HepG2 (cell line): ENCODE results near the gene PRMT5. TPM values are rescaled to one million over a fixed set of nuclear protein-coding genes. Genes with fewer than 3 reads are reported as not detected.

ENCODE experiments used
- ATAC-seq: fragments of 200-7000 bp; cut with Tn5 transposase; 3 replicates; pipeline ENCODE4 v1.9.1; 2020; ENCODE audit warnings: mild to moderate bottlenecking, moderate library complexity
- BruUV-seq: library from RNA; stranded (reverse); fragments of 400-500 nt; replicated peaks from 2 replicates; lab custom pipeline; 2021; lab: Mats Ljungman, UMichigan
- CTCF ChIA-PET: fragments of 300-600 bp; formaldehyde crosslinking; extraction: SDS; loops from one replicate; lab custom pipeline; 2021; ENCODE audit warnings: low total read pairs, inconsistent platforms, low intra/inter-chr PET ratio; lab: Yijun Ruan, JAX
- POLR2A ChIA-PET: fragments of 350-600 bp; sonication (Branson Sonifier 250); formaldehyde crosslinking; loops from one replicate; lab custom pipeline; 2020; ENCODE audit warnings: antibody characterized with exemption, inconsistent platforms; lab: Yijun Ruan, JAX
- DNase-seq: peaks from one replicate; pipeline ENCODE4 v3.0.0-alpha.2; 2015; ENCODE audit warnings: low spot score
- FAIRE-seq: peaks from 3 replicates; lab custom pipeline; 2011; peaks lifted over from hg19 to GRCh38; lab: Jason Lieb, UNC
- H2AFZ ChIP-seq: one replicate; pipeline ENCODE4 v1.6.1; 2011; ENCODE audit warnings: low read length, inconsistent platforms
- H3K27ac ChIP-seq: fragments of 300-600 bp; 3 replicates; pipeline ENCODE4 v1.8.0; 2011; ENCODE audit warnings: mixed run types, mild to moderate bottlenecking, mixed read lengths, low read length, inconsistent platforms; ENCODE audit not compliant: insufficient read depth; ENCODE audit errors: extremely low read length
- H3K27me3 ChIP-seq, 2 experiments: fragments of 200-600 bp in 1 of 2; 2 replicates in 1 of 2; 3 replicates in 1 of 2; pipeline versions ENCODE4 v1.6.0 to v1.8.0; 2011; ENCODE audit warnings: low read length in 2 of 2, mild to moderate bottlenecking in 2 of 2, moderate library complexity in 2 of 2, inconsistent platforms in 1 of 2; ENCODE audit not compliant: insufficient read depth in 2 of 2, control insufficient read depth in 1 of 2
- H3K36me3 ChIP-seq, 2 experiments: fragments of 200-600 bp in 1 of 2; replicated peaks in 1 of 2; 2 replicates in 1 of 2; 3 replicates in 1 of 2; pipeline versions ENCODE4 v1.5.1 to v1.8.0; 2011; ENCODE audit warnings: low read length in 2 of 2, inconsistent platforms in 1 of 2; ENCODE audit not compliant: insufficient read depth in 2 of 2, control insufficient read depth in 1 of 2
- H3K4me1 ChIP-seq: 2 replicates; pipeline ENCODE4 v1.5.1; 2012; ENCODE audit warnings: low read length, inconsistent platforms; ENCODE audit not compliant: insufficient read depth
- H3K4me2 ChIP-seq: 2 replicates; pipeline ENCODE4 v1.6.0; 2011; ENCODE audit warnings: low read depth, low read length, inconsistent platforms
- H3K4me3 ChIP-seq, 3 experiments: fragments of 200-600 bp in 1 of 3; sonication (generic), shearing (Covaris generic) in 1 of 3; replicated peaks in 1 of 3; 2 replicates each; pipeline ENCODE4 v1.5.1; 2011 to 2016; ENCODE audit warnings: low read length in 3 of 3, inconsistent platforms in 2 of 3, low read depth in 2 of 3, mild to moderate bottlenecking in 2 of 3, control low read depth in 1 of 3, mixed read lengths in 1 of 3; ENCODE audit not compliant: insufficient read depth in 1 of 3
- H3K79me2 ChIP-seq: one replicate; pipeline ENCODE4 v1.6.1; 2011; ENCODE audit warnings: low read length, inconsistent platforms; ENCODE audit not compliant: insufficient read depth
- H3K9ac ChIP-seq: 2 replicates; pipeline ENCODE4 v1.6.0; 2011; ENCODE audit warnings: mild to moderate bottlenecking, low read depth, low read length, inconsistent platforms; ENCODE audit not compliant: insufficient read depth
- H3K9me3 ChIP-seq: 2 replicates; pipeline ENCODE4 v1.5.1; 2012; ENCODE audit warnings: mild to moderate bottlenecking, low read length
- H4K20me1 ChIP-seq: 2 replicates; pipeline ENCODE4 v1.6.0; 2011; ENCODE audit warnings: inconsistent platforms, mild to moderate bottlenecking, low read length, moderate library complexity; ENCODE audit not compliant: insufficient read depth
- AGO2 ChIP-seq: fragments of 200-400 bp; formaldehyde crosslinking; optimal IDR thresholded peaks from 2 replicates; pipeline ENCODE3; 2017; ENCODE audit warnings: mild to moderate bottlenecking, low read depth, low read length, moderate library complexity
- BRCA1 ChIP-seq: sonication (generic); formaldehyde crosslinking; IDR thresholded peaks from 2 replicates; pipeline ENCODE4 v1.4.0; 2020; ENCODE audit warnings: missing genetic modification reagents
- DNMT3B ChIP-seq: conservative IDR thresholded peaks from 2 replicates; pipeline ENCODE4 v1.6.1; 2016; ENCODE audit warnings: missing biosample characterization, control low read depth
- FOSL2 ChIP-seq: sonication (generic); formaldehyde crosslinking; IDR thresholded peaks from 2 replicates; pipeline ENCODE4 v1.4.0; 2020; ENCODE audit warnings: missing genetic modification reagents
- GFI1 ChIP-seq: sonication (generic); formaldehyde crosslinking; IDR thresholded peaks from 2 replicates; pipeline ENCODE4 v1.5.0; 2020; ENCODE audit warnings: missing genetic modification reagents, mild to moderate bottlenecking, borderline replicate concordance
- IRF2 ChIP-seq: IDR thresholded peaks from 2 replicates; pipeline ENCODE4 v1.6.1; 2018; ENCODE audit warnings: missing genetic modification reagents, missing compliant biosample characterization
- JDP2 ChIP-seq: sonication (generic); formaldehyde crosslinking; IDR thresholded peaks from 2 replicates; pipeline ENCODE4 v1.8.1; 2022; ENCODE audit warnings: missing genetic modification reagents, borderline replicate concordance
- KDM6A ChIP-seq: IDR thresholded peaks from 2 replicates; pipeline ENCODE4 v1.6.1; 2016; ENCODE audit warnings: low read depth
- NCOA5 ChIP-seq: sonication (generic); formaldehyde crosslinking; IDR thresholded peaks from 2 replicates; pipeline ENCODE4 v1.4.0; 2020; ENCODE audit warnings: missing genetic modification reagents
- PHF5A ChIP-seq: IDR thresholded peaks from one replicate; pipeline ENCODE4 v1.6.1; 2018; ENCODE audit warnings: low read depth, missing genetic modification reagents; ENCODE audit not compliant: unreplicated experiment
- ZNF333 ChIP-seq: sonication (generic); formaldehyde crosslinking; IDR thresholded peaks from 2 replicates; pipeline ENCODE4 v1.4.0; 2020; ENCODE audit warnings: mild to moderate bottlenecking, missing genetic modification reagents, borderline replicate concordance
- ZNF543 ChIP-seq: sonication (generic); formaldehyde crosslinking; IDR thresholded peaks from 2 replicates; pipeline ENCODE4 v1.4.0; 2020; ENCODE audit warnings: mild to moderate bottlenecking, missing genetic modification reagents
- ZNF546 ChIP-seq: sonication (generic); formaldehyde crosslinking; conservative IDR thresholded peaks from 2 replicates; pipeline ENCODE4 v1.8.1; 2023; ENCODE audit warnings: mild to moderate bottlenecking, missing genetic modification reagents
- ZNF564 ChIP-seq: sonication (generic); formaldehyde crosslinking; IDR thresholded peaks from 2 replicates; pipeline ENCODE4 v1.8.1; 2023; ENCODE audit warnings: mild to moderate bottlenecking, missing genetic modification reagents
- ZNF589 ChIP-seq: sonication (generic); formaldehyde crosslinking; conservative IDR thresholded peaks from 2 replicates; pipeline ENCODE4 v1.8.0; 2022; ENCODE audit warnings: mild to moderate bottlenecking, moderate library complexity, missing genetic modification reagents
- ZNF7 ChIP-seq: IDR thresholded peaks from 2 replicates; pipeline ENCODE4 v1.6.1; 2016; ENCODE audit warnings: missing biosample characterization, missing genetic modification reagents
- WGBS: methylation state at CpG from one replicate; pipeline ENCODE4 v1.1.6; 2017; ENCODE audit warnings: low lambda C conversion rate; 5-methylcytosine and 5-hydroxymethylcytosine counted together
- in situ Hi-C: cut with HindIII; loops from 2 replicates; pipeline ENCODE4 v1.10.0; 2017; ENCODE audit warnings: low pct_unique_long_range_greater_than_20kb; ENCODE audit not compliant: extremely low pct_ligation_motif_present
- intact Hi-C: fragments of 100-400 bp; cut with micrococcal nuclease; formaldehyde crosslinking; loops from one replicate; pipeline ENCODE4 v1.10.0; 2022; ENCODE audit not compliant: unreplicated experiment
- polyA plus RNA-seq, 8 experiments: library from polyadenylated mRNA; depleted of rRNA in 3 of 8; stranded (reverse) in 7 of 8; unstranded in 1 of 8; fragments of >200 nt; fragmentation: Illumina TruSeq in 4 of 8; extraction: Trizol in 4 of 8; gene quantifications; 2 replicates each; pipeline versions ENCODE4 v1.2.1 to v1.2.3, GENCODE V29; 2011 to 2016; ENCODE audit warnings: low read depth in 4 of 8, missing spikeins in 1 of 8, mixed read lengths in 1 of 8; ENCODE audit not compliant: insufficient read depth in 1 of 8
- total RNA-seq, 5 experiments: library from RNA; depleted of rRNA; stranded (reverse); fragments of >200 nt; fragmentation: Illumina TruSeq; extraction: Trizol; gene quantifications; 2 replicates each; pipeline ENCODE4 v1.2.3, GENCODE V29; 2016; ENCODE audit warnings: low read depth in 1 of 5
- TF ChIP-seq, protein P1 (sequence below): sonication (generic); formaldehyde crosslinking; IDR thresholded peaks from 2 replicates; pipeline ENCODE4 v1.4.0; 2020; ENCODE audit warnings: mild to moderate bottlenecking, missing genetic modification reagents
- TF ChIP-seq, protein P2 (sequence below): sonication (generic); formaldehyde crosslinking; IDR thresholded peaks from 2 replicates; pipeline ENCODE4 v1.5.0; 2020; ENCODE audit warnings: missing genetic modification reagents, mild to moderate bottlenecking, borderline replicate concordance
- TF ChIP-seq, protein P3 (sequence below): sonication (generic); formaldehyde crosslinking; IDR thresholded peaks from 2 replicates; pipeline ENCODE4 v1.5.1; 2020; ENCODE audit warnings: missing genetic modification reagents, mild to moderate bottlenecking, borderline replicate concordance
- TF ChIP-seq, protein P4 (sequence below): sonication (generic); formaldehyde crosslinking; IDR thresholded peaks from 2 replicates; pipeline ENCODE4 v1.8.1; 2023; ENCODE audit warnings: mild to moderate bottlenecking, moderate library complexity, missing genetic modification reagents

Gene PRMT5
- total and polyA plus RNA-seq, 2 of the 13 experiments (the other 11 are each of a cell fraction or from before 2014, with no cell fraction given), result 210 to 354 TPM

DNA sequence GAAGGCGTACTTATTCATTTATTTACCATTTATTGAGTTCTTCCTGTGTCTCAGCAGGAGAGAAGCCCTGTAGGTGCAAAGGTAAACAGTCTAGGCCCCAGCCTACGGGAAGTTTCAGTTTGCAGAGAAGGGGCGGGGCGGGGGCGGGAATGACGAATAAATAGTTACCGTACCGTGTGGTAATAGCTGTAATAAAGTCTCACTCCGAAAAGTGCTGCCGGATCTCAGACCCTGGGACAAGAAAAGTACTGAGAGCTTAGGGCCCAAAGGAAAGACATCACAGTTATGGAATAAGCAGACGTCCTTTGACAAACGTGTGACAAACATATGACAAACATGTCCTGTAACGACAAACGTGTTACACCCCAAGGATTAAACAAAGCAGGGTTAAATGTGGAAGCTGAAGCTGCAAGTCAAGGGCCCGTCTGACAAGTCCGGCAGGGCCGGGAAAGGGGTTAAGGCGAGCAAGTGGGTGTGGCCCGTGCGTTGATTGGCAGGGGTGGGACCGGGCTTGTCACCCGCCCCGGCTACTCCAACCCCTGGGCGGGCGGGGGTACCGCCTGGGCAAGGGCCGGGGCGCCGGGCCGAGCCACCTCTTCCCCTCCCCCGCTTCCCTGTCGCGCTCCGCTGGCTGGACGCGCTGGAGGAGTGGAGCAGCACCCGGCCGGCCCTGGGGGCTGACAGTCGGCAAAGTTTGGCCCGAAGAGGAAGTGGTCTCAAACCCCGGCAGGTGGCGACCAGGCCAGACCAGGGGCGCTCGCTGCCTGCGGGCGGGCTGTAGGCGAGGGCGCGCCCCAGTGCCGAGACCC is 57.7 kb downstream of the PRMT5 start, which contains the start of gene LRP10:
Gene LRP10 (plus strand): TSS at position 517 of the 809 bp plus-strand sequence. CDS start 564 bp downstream, outside the sequence.
- CTCF ChIA-PET, result interaction anchor here (0.7 to 3.1 kb wide), 5 partner anchors 18 to 314 kb away, joined by 3 to 46 read pairs (median 11); partner anchors contain the start of gene HAUS4
- TSS peak; percentile 90 for BruUV-seq
- Histone ChIP-seq H3K27me3 (no peaks in the 10 kb centered on the region; a peak in 1 of 5 replicates), H3K27ac (peak within 1 kb of the TSS; percentile 85), H3K9ac (peak within 1 kb of the TSS; percentile 76), H3K4me1 (peaks cover 35% of the 10 kb centered on the region), H3K9me3 (no peaks in the 10 kb centered on the region), H4K20me1 (no peaks in the 10 kb centered on the region), H3K79me2 (no peaks in the 10 kb centered on the region), H3K4me2 (peak within 1 kb of the TSS; percentile 95), H3K4me3 (peak within 1 kb of the TSS; percentile 66 to 93 (median 82)), H3K36me3 (peaks cover 11 to 14% of the 10 kb centered on the region in 2 experiments; a peak in 4 of 5 replicates), H2AFZ (peak within 1 kb of the TSS; percentile 82)
- DNase-seq, result peak; percentile 95
- FAIRE-seq, result peak; percentile 78
- intact Hi-C loops (loop anchor here (1.0 to 5.0 kb wide), 6 partner anchors 18 to 111 kb away; partner anchors contain the start of genes AJUBA, OXA1L and PRMT5), in situ Hi-C loops (no loop called here)
- ATAC-seq, result peak; percentile 91
- POLR2A ChIA-PET, result interaction anchor here (0.6 to 4.4 kb wide), 37 partner anchors 9 to 1244 kb away, joined by 3 to 53 read pairs (median 6); partner anchors contain the start of genes ACIN1, AJUBA, C14orf119 and DAD1
- WGBS, result under 1% methylated on average over 44 of the region's 50 CpGs
- TF ChIP-seq ZNF546 (peak; percentile 83; the same call in 1 of the 2 replicates), KDM6A (CRISPR knock-in tag) (peak; percentile 58), ZNF7 (CRISPR knock-in tag) (peak; percentile 32; the same call in 1 of the 2 replicates), NCOA5 (CRISPR knock-in tag) (no peak), DNMT3B (CRISPR knock-in tag) (peak; percentile 73; the same call in 1 of the 2 replicates), GFI1 (CRISPR knock-in tag) (peak; percentile 69; the same call in 1 of the 2 replicates), ZNF589 (peak; percentile 69; the same call in 1 of the 2 replicates), AGO2 (peak; percentile 88), FOSL2 (CRISPR knock-in tag) (peak; percentile 84), IRF2 (CRISPR knock-in tag) (peak; percentile 78), ZNF564 (CRISPR knock-in tag) (peak; percentile 71; the same call in 1 of the 2 replicates), BRCA1 (CRISPR knock-in tag) (peak; percentile 97), PHF5A (peak; percentile 98), ZNF333 (CRISPR knock-in tag) (peak; percentile 99), ZNF543 (peak; percentile 95), JDP2 (CRISPR knock-in tag) (no peak)
- TF ChIP-seq, protein P1, sequence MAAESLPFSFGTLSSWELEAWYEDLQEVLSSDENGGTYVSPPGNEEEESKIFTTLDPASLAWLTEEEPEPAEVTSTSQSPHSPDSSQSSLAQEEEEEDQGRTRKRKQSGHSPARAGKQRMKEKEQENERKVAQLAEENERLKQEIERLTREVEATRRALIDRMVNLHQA (CRISPR knock-in tag), result no peak
- TF ChIP-seq, protein P2, sequence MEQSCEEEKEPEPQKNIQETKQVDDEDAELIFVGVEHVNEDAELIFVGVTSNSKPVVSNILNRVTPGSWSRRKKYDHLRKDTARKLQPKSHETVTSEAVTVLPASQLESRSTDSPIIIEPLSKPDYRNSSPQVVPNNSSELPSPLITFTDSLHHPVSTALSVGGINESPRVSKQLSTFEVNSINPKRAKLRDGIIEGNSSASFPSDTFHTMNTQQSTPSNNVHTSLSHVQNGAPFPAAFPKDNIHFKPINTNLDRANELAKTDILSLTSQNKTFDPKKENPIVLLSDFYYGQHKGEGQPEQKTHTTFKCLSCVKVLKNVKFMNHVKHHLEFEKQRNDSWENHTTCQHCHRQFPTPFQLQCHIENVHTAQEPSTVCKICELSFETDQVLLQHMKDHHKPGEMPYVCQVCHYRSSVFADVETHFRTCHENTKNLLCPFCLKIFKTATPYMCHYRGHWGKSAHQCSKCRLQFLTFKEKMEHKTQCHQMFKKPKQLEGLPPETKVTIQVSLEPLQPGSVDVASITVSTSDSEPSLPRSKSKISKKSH, result no peak; the same call in none of the 2 replicates
- TF ChIP-seq, protein P3, sequence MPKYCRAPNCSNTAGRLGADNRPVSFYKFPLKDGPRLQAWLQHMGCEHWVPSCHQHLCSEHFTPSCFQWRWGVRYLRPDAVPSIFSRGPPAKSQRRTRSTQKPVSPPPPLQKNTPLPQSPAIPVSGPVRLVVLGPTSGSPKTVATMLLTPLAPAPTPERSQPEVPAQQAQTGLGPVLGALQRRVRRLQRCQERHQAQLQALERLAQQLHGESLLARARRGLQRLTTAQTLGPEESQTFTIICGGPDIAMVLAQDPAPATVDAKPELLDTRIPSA (CRISPR knock-in tag), result peak; percentile 96
- TF ChIP-seq, protein P4, sequence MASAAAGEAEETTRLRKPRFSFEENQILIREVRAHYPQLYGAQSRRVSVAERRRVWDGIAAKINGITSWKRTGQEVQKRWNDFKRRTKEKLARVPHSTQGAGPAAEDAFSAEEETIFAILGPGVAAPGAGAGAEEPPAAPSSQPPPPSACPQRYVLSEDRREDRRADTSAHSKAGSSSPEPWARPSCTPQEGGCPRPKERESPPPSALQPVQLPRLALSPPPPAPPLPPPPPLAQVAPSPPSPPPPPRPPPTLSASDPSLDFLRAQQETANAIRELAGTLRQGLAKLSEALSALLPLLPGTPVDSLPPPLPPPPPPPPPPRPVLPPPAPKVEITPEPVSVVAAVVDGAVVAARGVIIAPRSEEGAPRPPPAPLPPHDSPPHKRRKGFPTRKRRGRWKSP (CRISPR knock-in tag), result peak; percentile 86
